NCI-H446 treated with DMSO at 0.1 percent for 48 hours (cell line): ENCODE measurements around the gene CMAS.
"Not testable (repeated sequence)": the region's sequence is repeated elsewhere in the genome, so short reads cannot be mapped to it uniquely, and the experiment has no call there.

Experiments used
- DNase-seq: peaks from one replicate; lab custom pipeline; 2025; lab: John Stamatoyannopoulos, UW

The CMAS gene

DNA sequence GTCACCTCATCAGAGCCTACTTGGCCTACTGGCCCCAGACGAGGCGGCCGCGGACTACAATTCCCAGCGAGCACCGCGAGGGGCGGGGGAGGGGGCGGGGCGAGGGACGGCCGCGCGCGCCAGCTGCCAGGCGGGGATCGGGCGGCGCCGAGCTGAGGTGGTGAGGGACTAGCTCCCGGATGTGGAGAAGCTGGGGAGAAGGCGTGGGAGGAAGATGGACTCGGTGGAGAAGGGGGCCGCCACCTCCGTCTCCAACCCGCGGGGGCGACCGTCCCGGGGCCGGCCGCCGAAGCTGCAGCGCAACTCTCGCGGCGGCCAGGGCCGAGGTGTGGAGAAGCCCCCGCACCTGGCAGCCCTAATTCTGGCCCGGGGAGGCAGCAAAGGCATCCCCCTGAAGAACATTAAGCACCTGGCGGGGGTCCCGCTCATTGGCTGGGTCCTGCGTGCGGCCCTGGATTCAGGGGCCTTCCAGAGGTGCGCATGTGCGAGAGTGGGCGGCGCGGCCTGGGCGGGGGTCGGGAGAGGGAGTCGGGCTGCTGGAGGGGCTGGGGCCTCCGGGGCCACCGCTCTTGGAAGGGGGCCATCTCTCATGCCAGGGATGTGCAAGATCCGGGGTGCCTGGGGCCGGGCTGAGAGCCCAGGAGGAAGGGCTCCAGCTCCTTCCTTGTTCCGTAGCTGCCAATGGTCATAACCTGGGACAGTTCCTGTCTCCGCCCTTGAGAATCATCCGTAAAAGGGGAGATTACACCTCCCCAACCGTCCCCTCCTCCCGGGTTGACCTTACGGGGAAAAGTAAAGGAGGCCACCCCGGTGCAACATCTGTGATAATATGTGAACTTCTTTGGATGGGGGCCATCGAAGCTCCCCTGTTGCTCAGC lies at the start of gene CMAS:
CMAS (plus strand) TSS at position 129 of the 878 bp plus-strand sequence; CDS start at position 215, 86 bp downstream.
- peak; percentile 48 for DNase-seq

- no peak for DNase-seq
Measured at GRCh38 chr12:21998295-21998694, 47.7 kb upstream of the CMAS start.

DNA sequence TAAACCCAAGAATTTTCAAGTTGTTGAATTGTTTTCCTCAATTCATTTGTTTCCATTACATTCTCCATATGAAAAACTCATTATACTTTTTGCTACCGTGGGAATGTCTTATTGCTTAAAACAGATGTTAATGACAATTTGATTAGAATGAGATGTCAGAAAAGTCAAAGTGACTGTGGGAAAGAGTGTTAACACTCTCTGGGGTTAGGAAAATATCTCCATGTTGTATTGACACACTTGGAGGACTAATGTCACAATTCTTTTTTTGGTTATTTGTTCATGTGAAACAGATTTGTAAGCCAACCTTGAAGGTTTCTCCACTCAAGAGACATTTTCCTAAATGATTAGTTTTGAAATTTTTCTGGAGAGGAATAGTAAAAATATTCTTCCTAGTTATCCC lies 47.2 kb upstream of the CMAS start:
- no peak for DNase-seq

GRCh38 chr12:22002430-22002829 lies 43.6 kb upstream of the CMAS start:
- no peak for DNase-seq

GRCh38 chr12:22007794-22008193 lies 38.2 kb upstream of the CMAS start:
- not testable (repeated sequence) for DNase-seq

DNA sequence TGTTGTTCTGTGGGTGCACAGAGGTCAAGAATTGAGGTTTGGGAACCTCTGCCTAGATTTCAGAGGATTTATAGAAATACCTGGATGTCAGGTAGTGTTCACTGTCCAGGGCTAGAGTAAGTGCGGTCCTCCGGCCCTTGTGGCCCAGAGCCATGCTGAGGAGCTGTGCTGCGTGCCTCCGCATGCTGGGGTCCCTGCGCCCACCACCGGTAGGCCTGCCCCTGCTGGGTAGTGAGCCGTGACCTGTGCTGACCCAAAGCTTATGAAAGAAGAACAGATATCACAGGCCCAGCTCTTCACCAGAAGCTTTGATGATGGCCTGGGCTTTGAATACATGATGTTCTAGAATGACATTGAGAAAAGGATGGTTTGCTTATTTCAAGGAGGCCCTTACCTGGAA lies 37.8 kb upstream of the CMAS start:
- DNase-seq, result no peak

DNA sequence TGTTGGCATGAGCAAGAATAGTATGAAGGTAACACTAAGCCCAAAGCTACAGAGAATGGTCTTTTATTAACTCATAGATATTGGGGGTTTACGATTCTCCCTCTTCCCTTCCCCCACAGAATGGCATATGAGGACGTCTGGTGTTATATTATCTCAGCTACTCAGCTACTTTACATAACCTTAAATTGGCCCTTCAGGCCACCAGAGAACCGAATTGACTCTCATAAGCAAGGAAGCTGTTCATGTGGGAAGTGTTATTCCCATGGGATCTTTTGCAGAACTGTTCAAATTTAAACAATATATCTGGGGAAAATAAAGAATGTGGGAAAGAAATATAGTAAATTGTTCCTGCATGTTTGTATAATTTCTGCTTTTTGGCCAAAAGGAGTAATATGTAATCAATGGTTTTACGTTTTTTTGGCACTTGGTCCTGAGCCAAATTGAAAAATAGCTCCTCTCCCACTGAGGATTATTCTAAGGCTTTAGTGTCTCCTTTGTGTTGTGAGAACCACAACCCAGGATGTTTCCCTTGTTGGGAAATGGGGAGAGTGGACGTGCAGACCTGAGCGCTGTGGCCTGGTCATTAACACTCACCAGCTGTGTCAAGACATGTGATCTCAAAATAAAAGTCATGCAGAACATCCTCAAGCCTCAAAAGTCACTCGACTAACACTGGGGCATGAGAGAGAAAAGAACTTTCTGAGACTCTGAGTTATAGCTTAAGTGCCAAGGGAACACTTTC lies 31.8 kb upstream of the CMAS start:
- DNase-seq, result no peak

- DNase-seq, result no peak
Measured at GRCh38 chr12:22014783-22015144, 31.3 kb upstream of the CMAS start.

DNA sequence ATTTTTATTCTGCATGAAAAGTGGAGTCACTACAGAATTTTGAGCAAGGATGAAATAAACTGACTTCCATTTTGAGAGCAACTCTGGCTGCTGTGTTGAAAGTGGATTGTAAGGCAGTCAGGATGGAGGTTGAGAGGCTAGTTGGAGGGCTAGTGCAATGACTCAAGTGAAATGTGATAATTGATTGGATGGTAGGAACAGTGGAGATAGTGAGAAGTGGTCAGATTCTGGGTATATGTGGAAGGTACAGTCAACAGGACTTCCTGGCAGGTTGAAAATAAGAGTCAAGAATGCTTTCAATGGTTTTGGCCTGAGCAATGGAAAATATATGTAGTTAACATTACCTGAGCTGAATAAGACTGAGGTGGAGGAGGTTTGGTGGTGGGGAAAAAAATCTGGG lies 29.0 kb upstream of the CMAS start:
- DNase-seq, result no peak

- peak; percentile 5 for DNase-seq
Measured at GRCh38 chr12:22018860-22019259, 27.2 kb upstream of the CMAS start.

DNA sequence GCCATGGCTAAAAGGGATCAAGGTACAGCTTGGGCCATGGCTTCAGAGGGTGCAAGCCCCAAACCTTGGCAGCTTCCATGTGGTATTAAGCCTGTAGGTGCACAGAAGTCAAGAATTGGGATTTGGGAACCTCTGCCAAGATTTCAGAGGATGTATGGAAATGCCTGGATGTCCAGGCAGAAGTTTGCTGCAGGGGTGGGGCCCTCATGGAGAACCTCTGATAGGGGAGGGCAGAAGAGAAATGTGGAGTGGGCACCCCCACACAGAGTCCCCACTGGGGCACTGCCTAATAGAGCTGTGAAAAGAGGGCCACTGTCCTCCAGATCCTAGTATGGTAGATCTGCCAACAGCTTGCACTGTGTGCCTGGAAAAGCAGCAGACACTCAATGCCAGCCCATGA lies 22.5 kb upstream of the CMAS start:
- not testable (repeated sequence) for DNase-seq

DNA sequence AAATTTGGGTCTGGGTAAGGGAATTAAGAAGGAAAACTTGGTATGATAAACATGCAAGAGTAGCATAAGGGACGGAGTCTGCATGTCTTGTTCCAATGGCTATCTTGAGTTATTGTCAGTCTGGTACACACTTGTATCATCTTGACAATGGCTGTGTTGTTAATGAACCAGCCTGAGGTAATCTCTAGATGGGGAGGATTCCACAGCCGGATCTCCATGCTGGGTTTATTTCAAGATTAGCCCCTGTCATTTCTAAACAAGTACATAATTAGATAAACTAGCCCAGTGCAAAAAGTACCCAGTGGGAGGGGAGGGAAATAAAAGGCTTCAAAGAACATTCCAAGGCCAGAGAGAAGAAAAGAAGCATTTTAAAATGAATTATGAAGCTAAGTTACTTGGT lies 16.5 kb upstream of the CMAS start:
- DNase-seq, result no peak

- no peak for DNase-seq
Measured at GRCh38 chr12:22029991-22030390, 16.0 kb upstream of the CMAS start.

GRCh38 chr12:22032732-22033131 lies 13.3 kb upstream of the CMAS start:
- DNase-seq, result no peak

DNA sequence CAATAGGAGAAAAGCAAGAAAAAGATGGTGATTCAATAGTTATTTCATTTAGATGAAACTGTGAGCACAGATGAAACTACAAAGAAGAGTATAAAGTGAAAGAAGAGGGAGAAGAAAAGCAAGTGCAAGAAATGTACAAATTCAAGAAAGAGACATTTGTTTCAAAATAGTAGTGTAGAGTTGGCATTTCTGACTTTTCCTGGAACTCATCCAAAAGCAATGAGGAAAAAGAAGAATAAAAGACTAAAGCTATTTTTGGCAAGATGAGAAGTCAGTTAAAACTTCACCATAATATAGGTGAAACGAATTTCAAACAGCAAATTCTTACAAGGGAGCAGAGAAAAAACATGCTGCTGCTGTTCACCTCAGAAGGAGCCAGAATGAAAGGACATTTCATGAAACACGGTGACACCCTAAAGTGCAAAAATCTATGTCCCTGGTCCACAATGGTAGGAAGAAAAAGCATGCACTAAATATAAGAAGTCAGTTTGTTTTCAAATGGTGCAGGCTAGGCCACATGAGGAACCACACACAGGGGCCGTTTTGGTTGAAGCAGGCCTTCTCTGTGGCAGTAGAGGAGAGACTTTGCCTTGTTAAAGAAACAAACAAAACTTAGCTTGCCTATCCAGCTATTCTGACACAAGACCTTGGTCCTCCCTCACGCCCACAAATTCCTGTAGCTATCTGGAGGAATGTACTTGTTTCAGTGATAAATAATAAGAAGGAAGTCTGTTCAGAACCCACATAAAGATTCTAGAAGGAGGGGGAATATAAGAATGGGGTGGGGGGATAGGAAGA lies 11.1 kb upstream of the CMAS start:
- no peak for DNase-seq

GRCh38 chr12:22037947-22038346 lies 8.1 kb upstream of the CMAS start:
- no peak for DNase-seq

DNA sequence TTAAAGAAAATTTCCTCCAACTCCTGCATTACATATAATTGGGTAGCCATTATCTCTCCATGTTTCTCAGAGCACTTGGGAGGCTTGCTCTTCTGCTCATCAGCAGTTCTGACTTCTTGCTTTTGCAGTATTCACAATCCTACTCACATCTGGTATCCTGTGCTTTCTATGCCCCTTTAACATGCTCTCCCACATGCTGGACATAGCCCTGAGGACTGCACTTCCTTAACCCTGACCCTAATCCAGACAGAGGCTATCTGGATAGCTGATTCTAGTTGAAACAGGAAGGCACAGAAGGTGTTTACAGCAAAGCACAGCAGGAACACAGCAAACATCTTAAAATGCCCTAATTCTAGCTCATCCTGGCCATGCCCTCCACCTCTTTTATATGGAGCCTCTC lies 7.3 kb upstream of the CMAS start:
- DNase-seq, result no peak

- no peak for DNase-seq
Measured at GRCh38 chr12:22039361-22039760, 6.7 kb upstream of the CMAS start.

- DNase-seq, result no peak
Measured at GRCh38 chr12:22042976-22043669, 2.9 kb upstream of the CMAS start.

- no peak for DNase-seq
Measured at GRCh38 chr12:22043943-22044342, 2.1 kb upstream of the CMAS start.

- DNase-seq, result no peak
Measured at GRCh38 chr12:22044391-22044790, 1.6 kb upstream of the CMAS start.

- DNase-seq, result no peak
Measured at GRCh38 chr12:22046968-22047390, 961 bp downstream of the CMAS start.
